Fibroblast of upper back skin (primary cell): ENCODE measurements around the gene MPPED1.

Source experiments
- DNase-seq: peaks from one replicate; pipeline ENCODE4 v3.0.0-alpha.2; 2013

The MPPED1 gene

DNA sequence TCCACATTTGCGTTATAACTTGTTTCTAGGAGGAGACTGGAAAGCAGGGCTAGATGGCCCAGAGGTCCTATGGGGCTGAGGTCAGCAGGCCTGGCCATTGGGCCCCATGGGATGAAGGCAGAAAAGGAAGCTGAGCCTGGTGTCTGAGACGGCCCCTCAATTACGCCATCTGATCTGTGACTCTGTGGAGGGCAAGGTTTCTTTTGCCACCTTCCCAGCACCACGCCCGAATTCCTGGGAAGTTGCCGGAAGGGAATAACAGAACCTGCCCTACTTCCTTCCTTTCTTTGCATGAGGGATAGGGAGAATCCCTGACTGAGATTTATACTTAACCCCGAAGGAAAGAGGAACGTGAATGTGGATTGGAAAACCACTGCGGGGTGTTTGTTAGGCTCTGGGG, 118.1 kb downstream of the MPPED1 start:
- no peak for DNase-seq

DNA sequence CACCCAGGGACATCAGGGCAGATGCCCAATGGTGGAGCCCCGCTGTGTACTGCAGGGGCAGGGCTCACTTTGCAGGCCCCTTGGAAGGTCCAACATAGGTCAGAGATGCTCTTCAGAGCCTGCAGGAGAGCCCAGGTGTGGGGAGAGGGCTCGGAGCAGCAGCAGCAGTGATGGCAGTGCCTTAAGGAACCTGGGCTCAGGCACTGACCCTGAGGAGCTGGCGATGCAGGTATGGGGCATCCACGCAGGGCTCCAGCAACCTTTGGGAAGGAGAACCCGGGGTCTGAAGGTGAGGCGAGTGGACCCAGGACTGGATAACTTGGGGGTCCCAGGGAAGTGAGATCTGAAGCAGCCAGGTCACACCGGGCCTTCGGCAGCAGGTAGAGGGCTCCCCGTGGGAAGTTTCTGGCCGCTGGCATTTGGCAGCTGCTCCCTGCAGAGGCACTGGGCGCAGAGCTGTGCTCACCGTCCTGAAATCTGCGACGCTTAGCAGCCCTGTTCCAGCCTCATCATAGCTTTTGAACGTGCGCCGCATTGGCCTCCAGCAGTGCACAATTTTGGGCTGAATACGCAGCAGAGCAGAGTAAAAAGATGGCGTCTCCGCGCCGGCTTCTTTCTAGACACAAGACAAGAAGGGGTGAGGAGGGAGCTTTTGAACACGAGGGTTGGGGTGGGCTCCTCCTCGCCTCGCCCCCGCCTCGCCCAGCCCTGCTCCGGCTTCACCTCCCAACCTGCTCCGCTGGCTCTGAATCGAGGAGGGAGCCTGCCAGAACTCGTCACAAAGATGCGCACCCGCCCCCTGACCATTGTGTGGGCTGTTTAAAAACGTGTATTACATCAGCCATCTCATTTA, 118.8 kb downstream of the MPPED1 start:
- DNase-seq: no peak

DNA sequence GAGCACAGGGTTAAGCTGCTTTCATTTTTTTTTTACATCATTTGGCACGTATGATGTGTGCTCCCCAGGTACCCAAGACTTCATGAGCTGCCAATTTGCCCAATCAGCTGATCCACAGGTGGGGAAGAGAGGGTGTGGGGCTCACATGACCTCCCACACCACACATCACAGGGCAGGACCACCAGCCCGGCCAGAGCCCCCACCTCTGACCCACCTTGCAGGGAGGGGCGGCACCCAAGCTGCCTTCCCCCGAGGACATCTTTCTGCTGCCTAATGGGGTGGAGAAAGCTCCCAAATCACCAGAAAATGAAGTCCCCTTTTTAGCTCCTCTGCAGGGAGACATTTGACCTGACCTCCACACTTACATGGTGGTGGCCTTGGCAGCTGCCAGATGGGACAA, 119.8 kb downstream of the MPPED1 start:
- no peak for DNase-seq

GRCh38 chr22:43532301-43533155, 120.7 kb downstream of the MPPED1 start:
- DNase-seq: no peak

- DNase-seq: no peak
Observed at GRCh38 chr22:43533156-43533530, 121.3 kb downstream of the MPPED1 start.

- no peak for DNase-seq
Observed at GRCh38 chr22:43533656-43534428, 122.0 kb downstream of the MPPED1 start.

DNA sequence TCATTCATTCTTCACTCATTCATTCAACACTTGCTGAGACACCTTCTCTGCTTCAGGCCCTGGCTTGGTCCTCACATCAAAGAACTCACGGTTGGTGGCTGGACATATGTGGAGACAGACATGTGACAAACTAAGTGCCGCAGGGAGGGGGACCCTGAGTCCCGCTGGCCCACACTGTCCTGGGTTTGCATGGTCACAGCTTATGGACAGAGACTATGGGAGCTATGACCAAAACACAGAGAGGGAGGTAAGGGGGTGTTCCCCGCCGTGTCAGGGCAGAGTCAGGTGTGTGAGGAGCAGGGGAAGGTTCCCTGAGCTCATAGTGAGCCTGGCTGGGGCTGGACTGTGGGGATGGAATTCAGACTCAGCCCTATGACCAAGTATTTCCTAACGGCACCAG, 123.1 kb downstream of the MPPED1 start:
- no peak for DNase-seq

- DNase-seq: no peak
Observed at GRCh38 chr22:43535336-43535735, 123.5 kb downstream of the MPPED1 start.

GRCh38 chr22:43535741-43536140, 123.9 kb downstream of the MPPED1 start:
- DNase-seq: no peak

GRCh38 chr22:43537019-43537585, 125.3 kb downstream of the MPPED1 start:
- DNase-seq: no peak

DNA sequence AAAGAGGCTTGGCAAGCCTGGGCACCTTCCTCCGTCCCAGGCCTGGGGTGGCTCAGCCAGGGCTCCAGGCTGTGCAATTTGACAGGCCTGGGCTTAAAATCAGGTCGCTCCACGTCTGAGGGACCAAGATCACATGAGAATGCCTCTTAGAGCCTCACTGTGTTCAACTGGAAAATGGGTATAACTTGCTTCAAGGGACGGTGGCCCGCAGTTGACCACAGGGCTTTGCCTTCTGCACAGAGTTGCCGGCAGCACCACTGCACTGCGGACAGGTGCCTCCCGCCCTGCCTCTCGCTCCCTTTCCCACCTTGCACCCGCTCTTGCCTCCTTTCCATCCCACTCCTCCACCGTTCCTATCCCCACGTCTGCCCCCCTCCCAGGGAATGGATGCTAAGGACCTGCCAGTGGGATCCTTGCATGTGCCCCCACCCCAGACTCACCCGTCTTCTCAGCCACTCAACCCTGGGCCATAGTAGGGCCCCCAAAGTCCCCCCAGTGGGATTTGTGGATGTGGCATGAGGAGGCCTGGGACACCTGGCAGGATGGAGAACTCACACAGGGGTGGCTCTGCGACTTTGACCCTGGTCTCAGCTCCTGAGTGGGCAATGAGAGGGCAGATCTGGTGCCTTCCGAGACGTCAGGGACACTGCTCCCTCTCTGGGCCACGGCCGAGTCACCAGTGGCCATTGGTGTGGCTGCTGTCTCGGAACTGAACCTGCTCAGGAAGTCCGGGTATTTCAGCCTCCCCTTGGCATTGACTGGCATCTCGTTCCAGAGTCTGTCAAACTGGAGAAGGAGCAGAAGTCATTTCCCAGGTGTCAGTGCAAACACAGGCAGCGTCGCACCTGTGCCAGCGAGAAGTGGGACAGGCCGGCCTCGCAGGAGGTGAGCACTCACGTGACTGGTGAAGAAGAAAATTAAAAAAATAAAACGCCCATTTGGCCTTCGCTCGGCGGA, 128.0 kb downstream of the MPPED1 start:
- DNase-seq: no peak

DNA sequence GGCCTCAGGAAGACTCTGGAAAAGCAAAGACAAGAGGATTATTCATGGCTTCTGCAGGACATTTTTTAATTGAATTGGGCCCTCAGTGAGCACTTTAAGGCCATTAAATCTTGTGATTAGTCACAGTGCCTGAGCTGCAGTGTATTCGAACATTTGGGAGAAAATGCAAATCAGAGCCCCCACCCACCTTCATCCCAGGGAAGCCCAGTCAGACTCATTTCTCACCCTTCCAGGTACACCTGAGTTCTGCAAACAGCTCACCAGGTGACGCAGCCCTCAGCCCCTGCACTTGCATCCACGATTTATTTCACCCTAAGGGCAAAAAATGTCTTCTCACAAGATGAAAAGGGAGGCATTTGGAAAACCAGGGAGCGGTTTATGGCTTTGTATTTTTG, 128.7 kb downstream of the MPPED1 start:
- DNase-seq: no peak

GRCh38 chr22:43541022-43541421, 129.2 kb downstream of the MPPED1 start:
- no peak for DNase-seq

GRCh38 chr22:43541462-43542407, 129.9 kb downstream of the MPPED1 start:
- no peak for DNase-seq

GRCh38 chr22:43542681-43543521, 131.1 kb downstream of the MPPED1 start:
- DNase-seq: no peak

- DNase-seq: no peak
Observed at GRCh38 chr22:43543522-43544288, 131.9 kb downstream of the MPPED1 start.

- DNase-seq: no peak
Observed at GRCh38 chr22:43544289-43544673, 132.5 kb downstream of the MPPED1 start.

GRCh38 chr22:43546186-43546585, 134.4 kb downstream of the MPPED1 start:
- DNase-seq: no peak
